HCT116 (cell line): ENCODE data around the gene C17orf100. TPM values are rescaled to one million over a fixed set of nuclear protein-coding genes. Genes with fewer than 3 reads are reported as not detected.

Experiments used
- ATAC-seq: fragments of 200-7000 bp; cut with Tn5 transposase; 2 replicates; pipeline ENCODE4 v1.9.1; 2020; ENCODE audit warnings: mild to moderate bottlenecking, moderate library complexity
- BruUV-seq: library from RNA; stranded (reverse); fragments of 400-500 nt; replicated peaks from 2 replicates; lab custom pipeline; 2021; lab: Mats Ljungman, UMichigan
- CTCF ChIA-PET: fragments of 300-600 bp; sonication (Branson Sonifier 250); formaldehyde crosslinking; loops from one replicate; lab custom pipeline; 2021; ENCODE audit warnings: antibody characterized with exemption; lab: Charles Lee
- POLR2A ChIA-PET: fragments of 300-600, 350-600 bp; sonication (Branson Sonifier 250); formaldehyde crosslinking; loops from one replicate; lab custom pipeline; 2021; ENCODE audit warnings: antibody characterized with exemption; lab: Charles Lee
- RAD21 ChIA-PET, 2 experiments: fragments of 300-600 bp; sonication (Branson Sonifier 250); formaldehyde crosslinking; loops; one replicate each; lab custom pipeline; 2023; ENCODE audit warnings: low total read pairs in 2 of 2; ENCODE audit not compliant: uncharacterized antibody in 2 of 2, unreplicated experiment in 2 of 2, low non-redundant PET in 1 of 2; lab: Charles Lee
- DNase-seq: peaks from one replicate; pipeline ENCODE4 v3.0.0-alpha.2; 2010; ENCODE audit warnings: low read depth, low spot score
- H2AFZ ChIP-seq: fragments of 200-600 bp; shearing (Covaris generic), sonication (generic); 2 replicates; pipeline ENCODE4 v1.6.1; 2017; ENCODE audit warnings: low read depth, mixed run types, mixed read lengths, antibody characterized with exemption, low read length; ENCODE audit not compliant: poor library complexity, severe bottlenecking
- H3K27ac ChIP-seq: 2 replicates; pipeline ENCODE4 v1.5.1; 2012; ENCODE audit warnings: low read depth, low read length
- H3K27me3 ChIP-seq: fragments of 200-600 bp; sonication (generic); 2 replicates; pipeline ENCODE4 v1.6.1; 2016; ENCODE audit warnings: mixed run types, low read length, mixed read lengths; ENCODE audit not compliant: insufficient read depth
- H3K36me3 ChIP-seq, 2 experiments: fragments of 200-500 bp in 1 of 2; fragments of 200-600 bp in 1 of 2; sonication (Bioruptor generic) in 1 of 2; sonication (generic) in 1 of 2; 2 replicates each; pipeline versions ENCODE4 v1.5.1 to v1.6.1; 2014 to 2016; ENCODE audit warnings: low read length in 2 of 2, inconsistent platforms in 1 of 2, mixed read lengths in 1 of 2, mixed run types in 1 of 2; ENCODE audit not compliant: insufficient read depth in 2 of 2, control insufficient read depth in 1 of 2
- H3K4me1 ChIP-seq, 2 experiments: fragments of 200-600 bp in 1 of 2; sonication (generic) in 1 of 2; 2 replicates each; pipeline versions ENCODE4 v1.5.1 to v1.6.1; 2012 to 2017; ENCODE audit warnings: low read length in 2 of 2, inconsistent platforms in 1 of 2, mild to moderate bottlenecking in 1 of 2, mixed read lengths in 1 of 2, mixed run types in 1 of 2, moderate library complexity in 1 of 2; ENCODE audit not compliant: insufficient read depth in 2 of 2, control insufficient read depth in 1 of 2
- H3K4me2 ChIP-seq: fragments of 200-600 bp; sonication (generic); 2 replicates; pipeline ENCODE4 v1.6.1; 2017; ENCODE audit warnings: mixed run types, low read length, mixed read lengths
- H3K4me3 ChIP-seq, 2 experiments: fragments of 200-600 bp in 1 of 2; sonication (generic) in 1 of 2; replicated peaks in 1 of 2; 2 replicates each; pipeline ENCODE4 v1.5.1; 2011 to 2016; ENCODE audit warnings: low read length in 2 of 2, control low read depth in 1 of 2, low read depth in 1 of 2, mild to moderate bottlenecking in 1 of 2, mixed read lengths in 1 of 2, mixed run types in 1 of 2
- H3K79me2 ChIP-seq: fragments of 200-600 bp; sonication (generic); 2 replicates; pipeline ENCODE4 v1.6.1; 2017; ENCODE audit warnings: mild to moderate bottlenecking, mixed run types, low read length, moderate library complexity, mixed read lengths; ENCODE audit not compliant: insufficient read depth
- H3K9ac ChIP-seq: fragments of 200-600 bp; sonication (generic); 2 replicates; pipeline ENCODE4 v1.6.1; 2016; ENCODE audit warnings: low read length, mixed read lengths
- H3K9me2 ChIP-seq: fragments of 200-600 bp; sonication (generic), shearing (Covaris generic); 2 replicates; pipeline ENCODE4 v1.6.1; 2017; ENCODE audit warnings: mixed run types, mild to moderate bottlenecking, moderate library complexity; ENCODE audit not compliant: insufficient read depth
- H3K9me3 ChIP-seq, 2 experiments: fragments of 200-500 bp in 1 of 2; fragments of 200-600 bp in 1 of 2; sonication (Bioruptor generic) in 1 of 2; sonication (generic) in 1 of 2; 2 replicates each; pipeline ENCODE4 v1.6.1; 2014 to 2017; ENCODE audit warnings: low read length in 2 of 2, mixed read lengths in 2 of 2, inconsistent platforms in 1 of 2, low read depth in 1 of 2, mild to moderate bottlenecking in 1 of 2, mixed run types in 1 of 2, moderate library complexity in 1 of 2; ENCODE audit not compliant: control insufficient read depth in 1 of 2, insufficient read depth in 1 of 2
- H4K20me1 ChIP-seq: fragments of 200-600 bp; sonication (generic), shearing (Covaris generic); 2 replicates; pipeline ENCODE4 v1.6.1; 2017; ENCODE audit warnings: mixed run types, mild to moderate bottlenecking, moderate library complexity; ENCODE audit not compliant: insufficient read depth
- ATF3 ChIP-seq: IDR thresholded peaks from 2 replicates; pipeline ENCODE4 v1.6.1; 2012
- POLR2A ChIP-seq: IDR thresholded peaks from 2 replicates; pipeline ENCODE4 v1.7.0; 2011; ENCODE audit warnings: borderline replicate concordance; ENCODE audit not compliant: insufficient read depth, insufficient read length; ENCODE audit errors: extremely low read depth
- POLR2AphosphoS5 ChIP-seq: IDR thresholded peaks from 2 replicates; pipeline ENCODE4 v1.6.1; 2011; ENCODE audit warnings: mild to moderate bottlenecking, low read depth, low read length, moderate library complexity
- SP1 ChIP-seq: IDR thresholded peaks from 2 replicates; pipeline ENCODE4 v1.6.1; 2012; ENCODE audit warnings: low read depth
- YY1 ChIP-seq: IDR thresholded peaks from 2 replicates; pipeline ENCODE4 v1.6.1; 2011; ENCODE audit warnings: low read length, low read depth, moderate library complexity, mild to moderate bottlenecking; ENCODE audit not compliant: insufficient replicate concordance; ENCODE audit errors: extremely low read depth
- intact Hi-C: fragments of 100-400 bp; cut with micrococcal nuclease; formaldehyde crosslinking; loops from 2 replicates; pipeline ENCODE4 v1.10.0; 2022
- total RNA-seq: library from RNA; stranded (reverse); gene quantifications from one replicate; pipeline ENCODE4 v1.2.1, GENCODE V29; 2021; ENCODE audit not compliant: unreplicated experiment

Gene C17orf100
- total RNA-seq, 1 experiment from 2014 or later: 0.76 TPM

- intact Hi-C loops: no loop called here
- ChIA-PET POLR2A (no interaction called here), RAD21 (no interaction called here), CTCF (no interaction called here)
- Histone ChIP-seq H4K20me1 (no peaks in the 10 kb centered on the region), H3K27me3 (no peaks in the 10 kb centered on the region), H3K4me2 (no peak overlapping the region), H3K4me1 (no peaks in the 10 kb centered on the region), H2AFZ (no peak overlapping the region), H3K27ac (no peak overlapping the region), H3K79me2 (no peaks in the 10 kb centered on the region), H3K9ac (no peak overlapping the region), H3K9me2 (no peaks in the 10 kb centered on the region), H3K4me3 (no peak overlapping the region), H3K36me3 (no peaks in the 10 kb centered on the region), H3K9me3 (no peaks in the 10 kb centered on the region)
- ATAC-seq: no peak
- no TSS peak for BruUV-seq
- DNase-seq: no peak
- TF ChIP-seq POLR2AphosphoS5 (no peak), ATF3 (no peak), POLR2A (no peak)
These were observed 33.6 kb downstream of the C17orf100 start for GRCh38 chr17:6684881-6685767.

GRCh38 chr17:6686026-6686425 lies 34.5 kb downstream of the C17orf100 start:
- Histone ChIP-seq H3K4me2 (no peak overlapping the region), H3K9me2 (no peaks in the 10 kb centered on the region), H3K4me1 (no peaks in the 10 kb centered on the region), H3K27me3 (no peaks in the 10 kb centered on the region), H3K27ac (no peak overlapping the region), H3K36me3 (no peaks in the 10 kb centered on the region), H3K4me3 (no peak overlapping the region), H3K79me2 (no peaks in the 10 kb centered on the region), H4K20me1 (no peaks in the 10 kb centered on the region), H2AFZ (no peak overlapping the region), H3K9ac (no peak overlapping the region), H3K9me3 (no peaks in the 10 kb centered on the region)
- DNase-seq (no peak), ATAC-seq (no peak)
- intact Hi-C loops: no loop called here
- TF ChIP-seq YY1: no peak
- no peak for TF ChIP-seq SP1
- POLR2A ChIA-PET: no interaction called here
- BruUV-seq: no TSS peak
- CTCF ChIA-PET: no interaction called here
- RAD21 ChIA-PET: no interaction called here
